ENCODE measurements around the gene CEP350. TPM values are rescaled to one million over a fixed set of nuclear protein-coding genes. Genes with fewer than 3 reads are reported as not detected.
A peak's percentile ranks its signal among the peaks of the same experiment; 100 is the strongest.

Gene CEP350
- total and polyA plus RNA-seq, 2 donors (not counting 1 experiment from before 2014, with no cell fraction given): 19.0 to 101 TPM

- no peak overlapping the region for H3K4me3 ChIP-seq (replicated peaks in 1 of 4; ENCODE audit: control extremely low read depth in 1 of 4, insufficient read depth in 1 of 4, low read depth in 3 of 4, low read length in 4 of 4)
- H3K27ac ChIP-seq (ENCODE audit: insufficient read depth, low read length): peak overlapping the region; percentile 31
- no peak overlapping the region for H2AFZ ChIP-seq (ENCODE audit: low read length)
- peak overlapping the region; percentile 9 for H3K4me2 ChIP-seq (ENCODE audit: extremely low read depth, insufficient read depth, low read length)
- TF ChIP-seq, protein P1, sequence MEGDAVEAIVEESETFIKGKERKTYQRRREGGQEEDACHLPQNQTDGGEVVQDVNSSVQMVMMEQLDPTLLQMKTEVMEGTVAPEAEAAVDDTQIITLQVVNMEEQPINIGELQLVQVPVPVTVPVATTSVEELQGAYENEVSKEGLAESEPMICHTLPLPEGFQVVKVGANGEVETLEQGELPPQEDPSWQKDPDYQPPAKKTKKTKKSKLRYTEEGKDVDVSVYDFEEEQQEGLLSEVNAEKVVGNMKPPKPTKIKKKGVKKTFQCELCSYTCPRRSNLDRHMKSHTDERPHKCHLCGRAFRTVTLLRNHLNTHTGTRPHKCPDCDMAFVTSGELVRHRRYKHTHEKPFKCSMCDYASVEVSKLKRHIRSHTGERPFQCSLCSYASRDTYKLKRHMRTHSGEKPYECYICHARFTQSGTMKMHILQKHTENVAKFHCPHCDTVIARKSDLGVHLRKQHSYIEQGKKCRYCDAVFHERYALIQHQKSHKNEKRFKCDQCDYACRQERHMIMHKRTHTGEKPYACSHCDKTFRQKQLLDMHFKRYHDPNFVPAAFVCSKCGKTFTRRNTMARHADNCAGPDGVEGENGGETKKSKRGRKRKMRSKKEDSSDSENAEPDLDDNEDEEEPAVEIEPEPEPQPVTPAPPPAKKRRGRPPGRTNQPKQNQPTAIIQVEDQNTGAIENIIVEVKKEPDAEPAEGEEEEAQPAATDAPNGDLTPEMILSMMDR (conservative IDR thresholded peaks at IDR 0.05 in 1 of 2, IDR thresholded peaks at IDR 0.05 in 1 of 2; ENCODE audit: low read depth in 1 of 2, low read length in 2 of 2): no peak
- no peak for TF ChIP-seq EZH2 (IDR thresholded peaks at IDR 0.05; ENCODE audit: low read length, missing control alignments)
- H3K36me3 ChIP-seq (ENCODE audit: control insufficient read depth, insufficient read depth, low read length): no peaks in the 10 kb centered on the region
- DNase-seq (ENCODE audit: low read depth in 2 of 2): no peak
- no peaks in the 10 kb centered on the region for H3K9me3 ChIP-seq (ENCODE audit: control insufficient read depth, insufficient read depth, low read depth, low read length)
- H3K9ac ChIP-seq (ENCODE audit: insufficient read depth, low read length): no peak overlapping the region
- H3K27me3 ChIP-seq (ENCODE audit: control insufficient read depth, insufficient read depth, low read length): no peaks in the 10 kb centered on the region
- peaks cover 57% of the 10 kb centered on the region for H3K79me2 ChIP-seq (ENCODE audit: control insufficient read depth, insufficient read depth, low read length)
- H4K20me1 ChIP-seq (ENCODE audit: control insufficient read depth, extremely low read depth, insufficient read depth, low read length): no peaks in the 10 kb centered on the region
- H3K4me1 ChIP-seq (ENCODE audit: control insufficient read depth, extremely low read depth, insufficient read depth, low read length): no peaks in the 10 kb centered on the region
These were observed 22.5 kb downstream of the CEP350 start for GRCh38 chr1:179976970-179977651.

- H3K36me3 ChIP-seq (ENCODE audit: control insufficient read depth, insufficient read depth, low read length): no peaks in the 10 kb centered on the region
- peak overlapping the region; percentile 15 for H3K4me2 ChIP-seq (ENCODE audit: extremely low read depth, insufficient read depth, low read length)
- no peak for TF ChIP-seq EZH2 (IDR thresholded peaks at IDR 0.05; ENCODE audit: low read length, missing control alignments)
- TF ChIP-seq, protein P1 (conservative IDR thresholded peaks at IDR 0.05 in 1 of 2, IDR thresholded peaks at IDR 0.05 in 1 of 2; ENCODE audit: low read depth in 1 of 2, low read length in 2 of 2): no peak
- H4K20me1 ChIP-seq (ENCODE audit: control insufficient read depth, extremely low read depth, insufficient read depth, low read length): no peaks in the 10 kb centered on the region
- peaks cover 54% of the 10 kb centered on the region for H3K79me2 ChIP-seq (ENCODE audit: control insufficient read depth, insufficient read depth, low read length)
- no peaks in the 10 kb centered on the region for H3K4me1 ChIP-seq (ENCODE audit: control insufficient read depth, extremely low read depth, insufficient read depth, low read length)
- H3K27me3 ChIP-seq (ENCODE audit: control insufficient read depth, insufficient read depth, low read length): no peaks in the 10 kb centered on the region
- H2AFZ ChIP-seq (ENCODE audit: low read length): no peak overlapping the region
- H3K4me3 ChIP-seq (replicated peaks in 1 of 4; ENCODE audit: control extremely low read depth in 1 of 4, insufficient read depth in 1 of 4, low read depth in 3 of 4, low read length in 4 of 4): no peak overlapping the region
- no peak overlapping the region for H3K27ac ChIP-seq (ENCODE audit: insufficient read depth, low read length)
- H3K9me3 ChIP-seq (ENCODE audit: control insufficient read depth, insufficient read depth, low read depth, low read length): no peaks in the 10 kb centered on the region
- DNase-seq (ENCODE audit: low read depth in 2 of 2): no peak
- no peak overlapping the region for H3K9ac ChIP-seq (ENCODE audit: insufficient read depth, low read length)
These were observed 23.8 kb downstream of the CEP350 start for GRCh38 chr1:179978199-179979079.

DNA sequence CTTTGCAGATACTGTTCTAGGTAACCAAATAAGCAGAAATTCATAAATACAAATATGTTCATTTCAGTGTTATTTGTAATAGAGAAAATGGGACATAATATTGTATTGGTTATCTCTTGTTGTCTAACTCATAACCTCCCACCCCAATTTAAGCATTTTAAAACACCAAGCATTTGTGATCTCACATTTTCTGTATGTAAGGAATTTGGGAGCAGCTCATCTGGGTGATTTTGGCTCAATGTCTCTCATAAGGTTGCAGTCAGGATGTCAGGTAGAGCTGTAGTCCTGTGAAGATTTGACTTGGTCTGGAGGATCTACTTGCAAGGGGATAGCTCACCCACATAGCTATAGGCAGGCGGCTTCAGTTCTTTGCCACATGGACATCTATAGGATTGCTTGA lies 29.5 kb downstream of the CEP350 start:
- H3K27ac ChIP-seq (ENCODE audit: insufficient read depth, low read length): no peak overlapping the region
- no peaks in the 10 kb centered on the region for H3K27me3 ChIP-seq (ENCODE audit: control insufficient read depth, insufficient read depth, low read length)
- no peak overlapping the region for H3K9ac ChIP-seq (ENCODE audit: insufficient read depth, low read length)
- H3K9me3 ChIP-seq (ENCODE audit: control insufficient read depth, insufficient read depth, low read depth, low read length): no peaks in the 10 kb centered on the region
- no peak overlapping the region for H3K4me3 ChIP-seq (replicated peaks in 1 of 4; ENCODE audit: control extremely low read depth in 1 of 4, insufficient read depth in 1 of 4, low read depth in 3 of 4, low read length in 4 of 4)
- no peak for TF ChIP-seq EZH2 (IDR thresholded peaks at IDR 0.05; ENCODE audit: low read length, missing control alignments)
- TF ChIP-seq, protein P1 (conservative IDR thresholded peaks at IDR 0.05 in 1 of 2, IDR thresholded peaks at IDR 0.05 in 1 of 2; ENCODE audit: low read depth in 1 of 2, low read length in 2 of 2): no peak
- H4K20me1 ChIP-seq (ENCODE audit: control insufficient read depth, extremely low read depth, insufficient read depth, low read length): no peaks in the 10 kb centered on the region
- H3K4me2 ChIP-seq (ENCODE audit: extremely low read depth, insufficient read depth, low read length): no peak overlapping the region
- no peaks in the 10 kb centered on the region for H3K4me1 ChIP-seq (ENCODE audit: control insufficient read depth, extremely low read depth, insufficient read depth, low read length)
- no peak for DNase-seq (ENCODE audit: low read depth in 2 of 2)
- H3K79me2 ChIP-seq (ENCODE audit: control insufficient read depth, insufficient read depth, low read length): peaks cover 33% of the 10 kb centered on the region
- no peaks in the 10 kb centered on the region for H3K36me3 ChIP-seq (ENCODE audit: control insufficient read depth, insufficient read depth, low read length)
- H2AFZ ChIP-seq (ENCODE audit: low read length): no peak overlapping the region
